HG03066 (cell line): ENCODE measurements around the gene INSYN2A.

ENCODE experiments used
- ATAC-seq: cut with Tn5 transposase; IDR thresholded peaks from one replicate; pipeline ENCODE4 v1.9.1; 2021; ENCODE audit warnings: low read depth; ENCODE audit not compliant: unreplicated experiment

Gene INSYN2A

DNA sequence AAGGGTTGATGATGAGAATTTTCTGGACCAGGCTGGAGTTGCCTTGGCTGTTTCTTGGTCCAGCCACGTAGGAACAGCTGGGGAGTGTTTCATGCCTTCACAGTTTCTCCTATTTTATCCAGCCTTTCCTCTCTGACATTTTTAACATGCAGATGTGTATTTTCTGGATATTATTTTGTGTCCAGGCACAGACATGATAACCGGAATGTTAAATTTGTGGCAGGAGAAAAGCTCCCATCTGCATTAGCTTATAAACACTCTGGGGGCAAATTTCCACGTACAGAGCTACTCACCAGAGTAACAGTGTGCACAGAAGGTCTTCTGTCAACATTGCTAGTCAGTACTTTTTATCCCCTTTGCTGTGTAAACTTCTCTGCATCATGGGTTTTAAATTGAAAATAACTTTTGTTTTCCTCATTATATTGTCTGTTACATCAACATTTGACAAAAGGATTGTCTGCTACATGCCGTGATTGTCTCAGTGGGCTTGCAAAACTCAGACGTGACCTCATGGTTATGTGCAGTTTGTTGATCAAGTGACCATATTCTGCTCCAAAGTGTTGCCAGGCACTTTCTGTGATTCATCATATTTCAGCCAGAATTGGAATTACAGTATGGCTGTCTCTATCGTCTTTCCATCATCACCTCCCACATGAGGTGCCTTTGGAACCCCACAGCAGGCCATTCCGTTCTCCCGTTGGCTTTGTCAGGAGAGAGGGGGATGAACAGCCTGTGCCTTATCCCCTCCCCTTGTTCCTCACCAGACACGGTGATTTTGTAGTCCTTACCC, 41.4 kb downstream of the INSYN2A start:
- no peak for ATAC-seq

- ATAC-seq = no peak
These were observed 43.2 kb downstream of the INSYN2A start for GRCh38 chr10:127153181-127153580.

- no peak for ATAC-seq
These were observed 44.3 kb downstream of the INSYN2A start for GRCh38 chr10:127151981-127152699.

DNA sequence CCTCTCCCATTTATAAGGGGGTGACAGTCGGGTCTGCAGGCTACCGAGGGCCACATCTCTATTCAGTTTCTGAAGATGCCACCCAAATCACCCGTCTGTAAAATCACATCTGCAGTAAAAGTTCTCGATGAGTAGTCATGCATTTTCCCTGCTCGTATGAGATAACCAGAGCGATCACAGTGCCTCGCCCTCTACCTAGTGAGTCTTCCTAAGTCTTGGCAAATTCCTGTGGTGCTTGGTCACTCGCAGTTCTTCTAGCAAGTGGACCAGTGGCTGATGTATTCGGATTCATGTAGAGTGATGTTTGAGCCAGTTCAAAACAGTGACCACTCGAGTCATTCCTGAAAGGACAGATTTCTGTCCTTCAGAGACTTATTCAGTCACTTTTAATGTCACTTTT, 44.9 kb downstream of the INSYN2A start:
- no peak for ATAC-seq

- ATAC-seq = no peak
These were observed 46.3 kb downstream of the INSYN2A start for GRCh38 chr10:127150136-127150535.

GRCh38 chr10:127149501-127150081, 46.8 kb downstream of the INSYN2A start:
- ATAC-seq = no peak

GRCh38 chr10:127148933-127149220, 47.5 kb downstream of the INSYN2A start:
- no peak for ATAC-seq

DNA sequence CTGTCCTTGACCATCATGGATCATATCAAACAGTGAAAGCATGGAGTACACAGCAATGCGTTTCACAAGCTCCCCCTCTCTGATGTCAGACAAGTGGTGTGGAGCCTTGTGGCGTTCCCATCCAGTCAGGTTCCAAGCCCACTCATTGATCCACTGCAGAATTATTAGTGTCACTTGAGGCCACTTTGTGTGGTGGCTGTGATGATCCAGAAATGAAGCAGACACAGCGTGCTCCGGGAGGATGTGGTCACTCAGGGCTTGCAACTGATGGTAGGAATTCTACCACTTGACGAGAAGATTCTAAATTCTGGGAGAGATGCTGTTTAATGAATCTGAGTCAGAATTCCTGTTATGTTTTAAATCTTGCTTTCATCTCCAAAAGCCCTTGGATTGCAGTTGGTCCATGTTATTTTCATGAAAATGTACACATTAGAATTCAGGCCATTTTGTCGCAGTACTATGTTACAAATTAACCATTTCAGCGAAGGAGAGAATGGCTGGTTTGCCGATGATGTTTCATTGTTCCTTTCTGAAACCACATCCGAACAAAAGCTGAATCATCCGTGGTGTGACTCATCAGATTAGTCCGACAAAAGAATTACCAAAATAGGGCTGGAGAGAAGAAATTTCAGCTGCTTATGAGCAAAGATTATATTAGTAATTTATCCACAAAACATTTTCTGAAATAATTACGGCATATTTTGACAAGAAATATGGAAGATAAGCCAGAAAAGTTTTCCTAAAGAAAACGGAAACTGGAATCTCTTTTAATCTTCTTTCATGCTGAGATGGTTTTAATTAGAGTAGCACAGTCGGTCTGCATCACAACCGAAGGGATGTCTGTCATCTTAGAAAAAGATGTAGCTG, 48.1 kb downstream of the INSYN2A start:
- ATAC-seq = no peak

GRCh38 chr10:127146661-127147060, 49.7 kb downstream of the INSYN2A start:
- ATAC-seq = no peak
